ENCODE results near the gene TPM4.

Gene TPM4

GRCh38 chr19:16043156-16043757 is 33.0 kb upstream of the TPM4 start:
- DNase-seq (ENCODE audit: insufficient read length) (no peak), FAIRE-seq (no peak)
- TF ChIP-seq POLR2A (IDR thresholded peaks at IDR 0.05; ENCODE audit: low read depth, low read length) (no peak), TAF1 (IDR thresholded peaks at IDR 0.05; ENCODE audit: borderline replicate concordance, low read depth, low read length) (no peak), POLR2AphosphoS5 (IDR thresholded peaks at IDR 0.05; ENCODE audit: low read depth, low read length) (no peak)

DNA sequence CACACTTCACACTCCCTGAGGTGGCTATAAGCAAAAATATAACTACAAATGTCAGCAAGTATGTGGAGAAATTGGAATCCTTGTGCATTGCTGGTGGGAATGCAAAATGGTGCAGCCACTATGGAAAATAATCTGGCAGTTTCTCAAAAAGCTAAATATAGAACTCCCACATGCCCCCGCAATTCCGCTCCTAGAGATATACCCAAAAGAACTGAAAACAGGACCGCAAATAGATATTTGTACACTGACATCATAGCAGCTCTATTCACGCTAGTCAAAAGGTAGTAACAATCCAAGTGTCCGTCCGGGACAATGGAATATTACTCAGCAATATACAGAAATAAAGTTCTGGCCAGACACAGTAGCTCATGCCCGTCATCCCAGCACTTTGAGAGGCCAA is 31.5 kb upstream of the TPM4 start:
- FAIRE-seq (no peak), DNase-seq (ENCODE audit: insufficient read length) (no peak)

GRCh38 chr19:16045171-16045570 is 31.1 kb upstream of the TPM4 start:
- TF ChIP-seq POLR2A (IDR thresholded peaks at IDR 0.05; ENCODE audit: low read depth, low read length) (no peak), POLR2AphosphoS5 (IDR thresholded peaks at IDR 0.05; ENCODE audit: low read depth, low read length) (no peak), TAF1 (IDR thresholded peaks at IDR 0.05; ENCODE audit: borderline replicate concordance, low read depth, low read length) (no peak)
- no peak for DNase-seq (ENCODE audit: insufficient read length)
- no peak for FAIRE-seq

More for the DNA sequence above, 31.5 kb upstream of the TPM4 start:
- TF ChIP-seq TAF1 (IDR thresholded peaks at IDR 0.05; ENCODE audit: borderline replicate concordance, low read depth, low read length) (no peak), POLR2AphosphoS5 (IDR thresholded peaks at IDR 0.05; ENCODE audit: low read depth, low read length) (no peak), POLR2A (IDR thresholded peaks at IDR 0.05; ENCODE audit: low read depth, low read length) (no peak)

GRCh38 chr19:16045893-16046292 is 30.4 kb upstream of the TPM4 start:
- DNase-seq (ENCODE audit: insufficient read length): no peak
- no peak for FAIRE-seq
- TF ChIP-seq POLR2A (IDR thresholded peaks at IDR 0.05; ENCODE audit: low read depth, low read length) (no peak), TAF1 (IDR thresholded peaks at IDR 0.05; ENCODE audit: borderline replicate concordance, low read depth, low read length) (no peak), POLR2AphosphoS5 (IDR thresholded peaks at IDR 0.05; ENCODE audit: low read depth, low read length) (no peak)

- no peak for DNase-seq (ENCODE audit: insufficient read length)
- FAIRE-seq: no peak
- TF ChIP-seq TAF1 (IDR thresholded peaks at IDR 0.05; ENCODE audit: borderline replicate concordance, low read depth, low read length): no peak
- TF ChIP-seq POLR2A (IDR thresholded peaks at IDR 0.05; ENCODE audit: low read depth, low read length): no peak
- no peak for TF ChIP-seq POLR2AphosphoS5 (IDR thresholded peaks at IDR 0.05; ENCODE audit: low read depth, low read length)
Measured at GRCh38 chr19:16048583-16048982, 27.7 kb upstream of the TPM4 start.

GRCh38 chr19:16051254-16052025 is 24.9 kb upstream of the TPM4 start:
- FAIRE-seq: no peak
- TF ChIP-seq TAF1 (IDR thresholded peaks at IDR 0.05; ENCODE audit: borderline replicate concordance, low read depth, low read length) (no peak), POLR2A (IDR thresholded peaks at IDR 0.05; ENCODE audit: low read depth, low read length) (no peak), POLR2AphosphoS5 (IDR thresholded peaks at IDR 0.05; ENCODE audit: low read depth, low read length) (no peak)
- no peak for DNase-seq (ENCODE audit: insufficient read length)

DNA sequence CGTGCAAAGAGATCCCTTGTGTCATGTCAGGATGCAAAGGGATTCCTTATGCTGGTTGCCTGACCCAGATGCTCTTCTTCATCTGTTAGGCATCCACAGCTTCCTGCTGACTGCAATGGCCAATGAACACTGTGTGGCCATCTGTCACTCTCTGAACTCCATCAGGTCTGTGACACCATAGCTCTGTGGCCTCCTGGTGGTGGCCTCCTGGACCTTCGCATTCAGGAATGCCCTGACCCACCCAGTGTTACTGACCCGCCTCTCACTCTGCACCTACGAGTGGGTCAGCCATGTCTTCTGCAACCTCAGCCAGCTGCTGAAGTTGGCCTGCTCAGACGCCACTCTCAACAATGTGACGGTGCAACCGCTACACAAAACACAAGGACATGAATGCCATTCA is 23.9 kb upstream of the TPM4 start:
- DNase-seq (ENCODE audit: insufficient read length): no peak

DNA sequence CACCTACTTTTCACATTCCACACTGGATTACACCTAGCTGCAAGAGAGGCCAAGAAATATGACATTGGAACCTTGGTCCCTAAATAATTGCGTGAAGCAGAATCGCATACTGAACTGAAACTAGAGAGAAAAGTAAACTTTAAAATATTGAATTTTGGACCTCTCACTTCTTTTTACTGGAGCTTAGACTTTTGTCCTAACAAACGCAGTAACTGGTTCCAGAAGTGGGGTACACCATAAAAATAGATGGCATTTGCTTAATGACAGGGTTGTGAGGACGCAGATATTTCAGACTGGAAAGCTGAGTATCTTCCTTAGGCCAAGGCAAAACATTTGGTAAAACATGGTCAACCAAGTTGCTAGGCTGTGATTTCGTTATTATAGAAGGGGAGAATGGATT is 19.2 kb upstream of the TPM4 start:
- TF ChIP-seq TAF1 (IDR thresholded peaks at IDR 0.05; ENCODE audit: borderline replicate concordance, low read depth, low read length) (no peak), POLR2A (IDR thresholded peaks at IDR 0.05; ENCODE audit: low read depth, low read length) (no peak), POLR2AphosphoS5 (IDR thresholded peaks at IDR 0.05; ENCODE audit: low read depth, low read length) (no peak)
- no peak for DNase-seq (ENCODE audit: insufficient read length)
- no peak for FAIRE-seq

More for the DNA sequence above, 23.9 kb upstream of the TPM4 start:
- TF ChIP-seq TAF1 (IDR thresholded peaks at IDR 0.05; ENCODE audit: borderline replicate concordance, low read depth, low read length) (no peak), POLR2A (IDR thresholded peaks at IDR 0.05; ENCODE audit: low read depth, low read length) (no peak), POLR2AphosphoS5 (IDR thresholded peaks at IDR 0.05; ENCODE audit: low read depth, low read length) (no peak)
- no peak for FAIRE-seq

GRCh38 chr19:16060294-16060693 is 16.0 kb upstream of the TPM4 start:
- TF ChIP-seq POLR2AphosphoS5 (IDR thresholded peaks at IDR 0.05; ENCODE audit: low read depth, low read length) (no peak), TAF1 (IDR thresholded peaks at IDR 0.05; ENCODE audit: borderline replicate concordance, low read depth, low read length) (no peak), POLR2A (IDR thresholded peaks at IDR 0.05; ENCODE audit: low read depth, low read length) (no peak)
- DNase-seq (ENCODE audit: insufficient read length) (no peak), FAIRE-seq (no peak)

GRCh38 chr19:16061943-16062342 is 14.4 kb upstream of the TPM4 start:
- no peak for DNase-seq (ENCODE audit: insufficient read length)
- FAIRE-seq: no peak
- TF ChIP-seq POLR2A (IDR thresholded peaks at IDR 0.05; ENCODE audit: low read depth, low read length) (no peak), POLR2AphosphoS5 (IDR thresholded peaks at IDR 0.05; ENCODE audit: low read depth, low read length) (no peak), TAF1 (IDR thresholded peaks at IDR 0.05; ENCODE audit: borderline replicate concordance, low read depth, low read length) (no peak)

- DNase-seq (ENCODE audit: insufficient read length): no peak
- FAIRE-seq: peak; percentile 79
- TF ChIP-seq POLR2AphosphoS5 (IDR thresholded peaks at IDR 0.05; ENCODE audit: low read depth, low read length) (no peak), POLR2A (IDR thresholded peaks at IDR 0.05; ENCODE audit: low read depth, low read length) (no peak), TAF1 (IDR thresholded peaks at IDR 0.05; ENCODE audit: borderline replicate concordance, low read depth, low read length) (no peak)
Measured at GRCh38 chr19:16062789-16063188, 13.5 kb upstream of the TPM4 start.
